Measurements from ENCODE around the gene AMD1. TPM values are rescaled to one million over a fixed set of nuclear protein-coding genes. Genes with fewer than 3 reads are reported as not detected.

Gene AMD1
- total and polyA plus RNA-seq, 2 of the 8 experiments (the other 6 are each of a cell fraction or from before 2014, with no cell fraction given), result 60.9 to 177 TPM

DNA sequence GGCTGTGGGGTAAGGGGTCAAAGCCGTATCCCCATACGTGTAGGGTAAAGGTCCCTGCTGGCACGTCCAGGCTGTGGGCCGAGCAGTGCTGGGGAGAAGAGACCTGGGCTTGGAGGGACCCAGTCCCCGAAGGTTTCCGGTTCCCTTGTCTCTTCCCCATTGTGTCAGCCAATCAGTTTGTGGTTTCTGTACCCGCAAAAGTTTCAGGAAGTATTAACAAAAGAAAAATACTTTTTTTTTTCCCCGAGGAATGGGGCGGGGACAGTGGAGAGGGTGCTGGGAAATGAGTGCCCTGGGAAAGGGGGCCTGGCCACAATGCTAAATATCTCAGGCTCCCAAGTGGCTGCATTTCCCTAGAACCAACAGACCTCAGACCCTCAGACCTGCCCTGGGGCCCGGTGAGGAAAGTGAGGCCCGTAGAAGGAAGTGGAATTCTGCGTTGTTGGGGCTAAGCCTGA is 15.2 kb upstream of the AMD1 start (continued):
- TF ChIP-seq, protein P1, sequence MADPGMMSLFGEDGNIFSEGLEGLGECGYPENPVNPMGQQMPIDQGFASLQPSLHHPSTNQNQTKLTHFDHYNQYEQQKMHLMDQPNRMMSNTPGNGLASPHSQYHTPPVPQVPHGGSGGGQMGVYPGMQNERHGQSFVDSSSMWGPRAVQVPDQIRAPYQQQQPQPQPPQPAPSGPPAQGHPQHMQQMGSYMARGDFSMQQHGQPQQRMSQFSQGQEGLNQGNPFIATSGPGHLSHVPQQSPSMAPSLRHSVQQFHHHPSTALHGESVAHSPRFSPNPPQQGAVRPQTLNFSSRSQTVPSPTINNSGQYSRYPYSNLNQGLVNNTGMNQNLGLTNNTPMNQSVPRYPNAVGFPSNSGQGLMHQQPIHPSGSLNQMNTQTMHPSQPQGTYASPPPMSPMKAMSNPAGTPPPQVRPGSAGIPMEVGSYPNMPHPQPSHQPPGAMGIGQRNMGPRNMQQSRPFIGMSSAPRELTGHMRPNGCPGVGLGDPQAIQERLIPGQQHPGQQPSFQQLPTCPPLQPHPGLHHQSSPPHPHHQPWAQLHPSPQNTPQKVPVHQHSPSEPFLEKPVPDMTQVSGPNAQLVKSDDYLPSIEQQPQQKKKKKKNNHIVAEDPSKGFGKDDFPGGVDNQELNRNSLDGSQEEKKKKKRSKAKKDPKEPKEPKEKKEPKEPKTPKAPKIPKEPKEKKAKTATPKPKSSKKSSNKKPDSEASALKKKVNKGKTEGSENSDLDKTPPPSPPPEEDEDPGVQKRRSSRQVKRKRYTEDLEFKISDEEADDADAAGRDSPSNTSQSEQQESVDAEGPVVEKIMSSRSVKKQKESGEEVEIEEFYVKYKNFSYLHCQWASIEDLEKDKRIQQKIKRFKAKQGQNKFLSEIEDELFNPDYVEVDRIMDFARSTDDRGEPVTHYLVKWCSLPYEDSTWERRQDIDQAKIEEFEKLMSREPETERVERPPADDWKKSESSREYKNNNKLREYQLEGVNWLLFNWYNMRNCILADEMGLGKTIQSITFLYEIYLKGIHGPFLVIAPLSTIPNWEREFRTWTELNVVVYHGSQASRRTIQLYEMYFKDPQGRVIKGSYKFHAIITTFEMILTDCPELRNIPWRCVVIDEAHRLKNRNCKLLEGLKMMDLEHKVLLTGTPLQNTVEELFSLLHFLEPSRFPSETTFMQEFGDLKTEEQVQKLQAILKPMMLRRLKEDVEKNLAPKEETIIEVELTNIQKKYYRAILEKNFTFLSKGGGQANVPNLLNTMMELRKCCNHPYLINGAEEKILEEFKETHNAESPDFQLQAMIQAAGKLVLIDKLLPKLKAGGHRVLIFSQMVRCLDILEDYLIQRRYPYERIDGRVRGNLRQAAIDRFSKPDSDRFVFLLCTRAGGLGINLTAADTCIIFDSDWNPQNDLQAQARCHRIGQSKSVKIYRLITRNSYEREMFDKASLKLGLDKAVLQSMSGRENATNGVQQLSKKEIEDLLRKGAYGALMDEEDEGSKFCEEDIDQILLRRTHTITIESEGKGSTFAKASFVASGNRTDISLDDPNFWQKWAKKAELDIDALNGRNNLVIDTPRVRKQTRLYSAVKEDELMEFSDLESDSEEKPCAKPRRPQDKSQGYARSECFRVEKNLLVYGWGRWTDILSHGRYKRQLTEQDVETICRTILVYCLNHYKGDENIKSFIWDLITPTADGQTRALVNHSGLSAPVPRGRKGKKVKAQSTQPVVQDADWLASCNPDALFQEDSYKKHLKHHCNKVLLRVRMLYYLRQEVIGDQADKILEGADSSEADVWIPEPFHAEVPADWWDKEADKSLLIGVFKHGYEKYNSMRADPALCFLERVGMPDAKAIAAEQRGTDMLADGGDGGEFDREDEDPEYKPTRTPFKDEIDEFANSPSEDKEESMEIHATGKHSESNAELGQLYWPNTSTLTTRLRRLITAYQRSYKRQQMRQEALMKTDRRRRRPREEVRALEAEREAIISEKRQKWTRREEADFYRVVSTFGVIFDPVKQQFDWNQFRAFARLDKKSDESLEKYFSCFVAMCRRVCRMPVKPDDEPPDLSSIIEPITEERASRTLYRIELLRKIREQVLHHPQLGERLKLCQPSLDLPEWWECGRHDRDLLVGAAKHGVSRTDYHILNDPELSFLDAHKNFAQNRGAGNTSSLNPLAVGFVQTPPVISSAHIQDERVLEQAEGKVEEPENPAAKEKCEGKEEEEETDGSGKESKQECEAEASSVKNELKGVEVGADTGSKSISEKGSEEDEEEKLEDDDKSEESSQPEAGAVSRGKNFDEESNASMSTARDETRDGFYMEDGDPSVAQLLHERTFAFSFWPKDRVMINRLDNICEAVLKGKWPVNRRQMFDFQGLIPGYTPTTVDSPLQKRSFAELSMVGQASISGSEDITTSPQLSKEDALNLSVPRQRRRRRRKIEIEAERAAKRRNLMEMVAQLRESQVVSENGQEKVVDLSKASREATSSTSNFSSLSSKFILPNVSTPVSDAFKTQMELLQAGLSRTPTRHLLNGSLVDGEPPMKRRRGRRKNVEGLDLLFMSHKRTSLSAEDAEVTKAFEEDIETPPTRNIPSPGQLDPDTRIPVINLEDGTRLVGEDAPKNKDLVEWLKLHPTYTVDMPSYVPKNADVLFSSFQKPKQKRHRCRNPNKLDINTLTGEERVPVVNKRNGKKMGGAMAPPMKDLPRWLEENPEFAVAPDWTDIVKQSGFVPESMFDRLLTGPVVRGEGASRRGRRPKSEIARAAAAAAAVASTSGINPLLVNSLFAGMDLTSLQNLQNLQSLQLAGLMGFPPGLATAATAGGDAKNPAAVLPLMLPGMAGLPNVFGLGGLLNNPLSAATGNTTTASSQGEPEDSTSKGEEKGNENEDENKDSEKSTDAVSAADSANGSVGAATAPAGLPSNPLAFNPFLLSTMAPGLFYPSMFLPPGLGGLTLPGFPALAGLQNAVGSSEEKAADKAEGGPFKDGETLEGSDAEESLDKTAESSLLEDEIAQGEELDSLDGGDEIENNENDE (IDR thresholded peaks at IDR 0.05; ENCODE audit: insufficient replicate concordance, low read length), result no peak
- no peak for TF ChIP-seq JUND (IDR thresholded peaks at IDR 0.05; ENCODE audit: low read length)
- TF ChIP-seq MAFK (IDR thresholded peaks at IDR 0.05; ENCODE audit: low read depth, low read length), result no peak
- no peak for TF ChIP-seq SP4 (IDR thresholded peaks at IDR 0.05; ENCODE audit: low read length)
- TF ChIP-seq EGR1 (IDR thresholded peaks at IDR 0.05; ENCODE audit: borderline replicate concordance, low read depth, low read length), result no peak
- no peak for TF ChIP-seq POU5F1 (IDR thresholded peaks at IDR 0.05; ENCODE audit: low read depth, low read length)
- TF ChIP-seq POLR2A (IDR thresholded peaks at IDR 0.05; ENCODE audit: control extremely low read depth in 1 of 2, low read depth in 2 of 2, low read length in 2 of 2), result no peak
- no peak for TF ChIP-seq TAF7 (optimal IDR thresholded peaks at IDR 0.05; ENCODE audit: borderline replicate concordance, low read depth, low read length)
- TF ChIP-seq CEBPB (IDR thresholded peaks at IDR 0.05; ENCODE audit: low read depth, low read length), result no peak
- TF ChIP-seq YY1 (IDR thresholded peaks at IDR 0.05; ENCODE audit: low read depth, low read length), result no peak
- TF ChIP-seq CBX8 (IDR thresholded peaks at IDR 0.05; ENCODE audit: borderline replicate concordance, low read depth, low read length), result no peak

Measured in H1 (cell line).